GM12892 (cell line): ENCODE measurements around the gene PRIM1.

Source experiments
- POLR2A ChIP-seq: IDR thresholded peaks from 2 replicates; pipeline ENCODE4 v1.6.1; 2011; ENCODE audit warnings: low read depth, low read length, control low read depth
- TAF1 ChIP-seq: IDR thresholded peaks from 2 replicates; pipeline ENCODE4 v1.6.1; 2011; ENCODE audit warnings: low read depth, mild to moderate bottlenecking, control low read depth, low read length, borderline replicate concordance

DNA sequence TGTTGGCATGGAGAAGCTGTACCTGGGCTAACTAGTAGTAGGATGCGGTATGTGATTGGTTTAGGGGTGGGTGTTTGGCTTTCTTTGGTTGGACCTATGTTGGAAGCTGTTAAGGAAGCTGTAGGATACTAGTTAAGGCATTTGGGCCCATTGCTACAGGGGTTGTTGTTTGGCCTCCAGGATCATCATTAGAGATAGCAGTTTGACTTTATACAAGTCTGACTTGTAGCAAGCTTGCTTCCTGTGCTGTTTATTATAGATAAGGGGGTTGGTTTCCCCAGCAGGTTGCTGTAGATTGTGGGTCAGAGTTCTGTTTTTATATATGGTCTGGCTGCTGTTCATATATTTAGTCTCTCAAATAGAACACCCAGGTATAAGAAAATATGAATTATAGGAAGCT lies 1.4 kb upstream of the PRIM1 start:
- TF ChIP-seq POLR2A = no peak
- TF ChIP-seq TAF1 = no peak
